Inferior parietal cortex (tissue), 1 donor: ENCODE results near the gene LZIC.
"Not testable (repeated sequence)": the region's sequence is repeated elsewhere in the genome, so short reads cannot be mapped to it uniquely, and the experiment has no call there.

Experiments used
- DNase-seq: peaks from one replicate; pipeline ENCODE4 v3.0.0-alpha.2; 2016; ENCODE audit errors: extremely low spot score

LZIC gene

DNA sequence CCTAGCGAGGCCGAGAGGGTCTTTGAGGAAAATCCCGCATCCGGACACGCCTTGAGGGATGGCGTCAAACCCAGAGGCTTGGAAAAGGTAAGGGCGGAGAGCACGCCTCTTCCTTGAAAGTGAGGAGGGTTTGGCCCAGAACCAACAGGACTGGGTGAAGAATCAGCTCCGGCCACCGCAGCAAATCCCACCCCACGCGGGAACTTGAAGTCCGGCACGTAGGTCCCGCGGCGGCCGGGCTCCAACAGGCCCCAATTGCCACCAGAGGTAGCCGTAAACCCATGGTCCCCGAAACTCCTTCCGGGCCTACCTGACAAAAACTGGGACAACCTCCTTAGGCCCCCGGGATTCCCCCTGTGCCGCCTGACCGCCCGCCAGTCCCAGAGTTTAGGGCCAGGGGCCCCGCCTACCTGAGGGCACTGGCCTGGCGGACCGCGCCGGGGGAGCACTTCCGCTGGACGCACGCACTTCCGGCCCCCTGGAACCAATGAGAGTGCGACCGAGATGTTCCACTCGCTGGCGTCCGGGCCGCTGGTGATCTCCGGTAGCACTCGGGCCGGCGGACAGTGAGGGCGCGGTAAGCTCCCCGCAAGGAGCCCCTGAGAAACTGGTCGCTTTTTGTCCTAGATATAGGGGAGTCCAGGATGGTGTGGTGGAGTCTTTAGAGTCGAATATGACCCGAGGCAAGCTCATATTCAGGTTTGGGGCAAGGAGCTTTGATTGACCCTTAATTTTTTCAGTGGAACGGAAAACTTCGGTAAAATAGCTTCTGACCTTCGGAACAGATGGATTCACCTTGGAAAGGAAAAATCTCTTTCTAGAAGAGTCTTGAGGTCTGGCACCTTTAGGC is at the start of gene LZIC, which contains the start of gene NMNAT1:
Gene LZIC (minus strand): TSS at position 453 of the 850 bp plus-strand sequence. CDS start 6,772 bp downstream, outside the sequence.
Gene NMNAT1 (plus strand): TSS at position 537 of the 850 bp plus-strand sequence. CDS start 28,599 bp downstream, outside the sequence.
- DNase-seq = peak; percentile 95

GRCh38 chr1:9992910-9993309 is 49.7 kb upstream of the LZIC start:
- DNase-seq = no peak

GRCh38 chr1:9990944-9991343 is 47.8 kb upstream of the LZIC start:
- no peak for DNase-seq

GRCh38 chr1:9989773-9990172 is 46.6 kb upstream of the LZIC start:
- no peak for DNase-seq

- DNase-seq = no peak
These were observed 41.8 kb upstream of the LZIC start for GRCh38 chr1:9985001-9985400.

- peak; percentile 35 for DNase-seq
These were observed 41.1 kb upstream of the LZIC start for GRCh38 chr1:9984253-9984652.

DNA sequence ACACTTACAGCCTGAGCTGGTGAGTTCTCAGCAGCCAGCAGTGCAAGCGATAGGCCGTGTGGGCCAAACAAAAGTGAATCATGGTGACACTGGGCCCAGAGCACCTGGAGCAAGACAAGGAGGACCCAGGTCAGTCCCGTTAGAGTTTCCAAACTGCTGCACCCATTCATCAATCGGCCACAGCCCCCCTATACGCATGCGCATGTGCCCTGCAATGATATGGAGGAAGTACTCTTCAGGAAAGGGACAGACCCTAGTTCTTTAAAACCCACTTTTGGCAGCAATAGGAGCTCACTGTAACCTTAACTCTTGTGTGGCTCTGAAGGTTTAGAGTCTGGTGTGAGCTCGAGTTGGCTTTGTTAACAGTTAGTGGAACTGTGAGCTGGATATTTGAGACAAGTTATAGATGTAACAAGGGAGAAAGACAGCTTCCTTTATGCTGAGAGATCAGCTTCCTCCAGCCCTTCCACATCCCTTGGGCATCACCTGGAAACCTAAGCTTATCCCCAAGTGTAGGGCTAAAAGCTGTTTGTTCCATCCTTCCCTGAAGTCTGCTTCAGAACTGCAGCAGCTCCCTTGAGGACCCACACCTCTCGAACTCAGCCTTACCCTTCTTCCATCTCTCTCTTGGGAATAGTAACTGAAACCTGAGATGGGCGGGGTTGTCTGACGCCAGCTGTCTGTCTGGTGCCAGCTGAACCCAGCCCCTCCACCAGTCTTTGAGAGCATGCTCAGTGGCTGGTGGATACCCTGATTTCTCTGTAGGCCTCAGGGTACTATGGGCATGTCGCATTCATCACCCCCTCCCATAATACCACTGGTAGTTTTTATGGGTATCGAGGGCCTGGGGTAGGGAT is 17.7 kb upstream of the LZIC start:
- DNase-seq = no peak

- no peak for DNase-seq
These were observed 16.8 kb upstream of the LZIC start for GRCh38 chr1:9960011-9960410.

DNA sequence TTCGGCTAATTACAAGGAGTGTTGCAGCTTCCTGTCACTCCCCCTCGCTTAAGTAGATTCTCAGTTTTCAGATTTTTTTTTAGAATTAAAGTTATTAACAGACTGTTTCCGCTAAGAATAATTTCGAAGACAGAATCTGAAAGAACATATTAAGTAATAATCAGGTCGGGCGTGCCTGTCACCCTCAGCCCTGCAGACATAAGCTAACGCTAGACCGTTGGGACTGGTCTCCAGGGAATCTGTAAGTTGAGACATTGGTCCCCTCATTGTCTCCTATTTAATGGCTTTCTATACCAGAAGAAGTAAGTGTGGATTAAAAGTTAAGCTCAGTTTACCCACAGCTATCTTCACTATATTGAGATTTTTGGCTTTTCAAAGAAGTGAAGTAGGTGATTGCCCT is 14.5 kb upstream of the LZIC start:
- DNase-seq = no peak

DNA sequence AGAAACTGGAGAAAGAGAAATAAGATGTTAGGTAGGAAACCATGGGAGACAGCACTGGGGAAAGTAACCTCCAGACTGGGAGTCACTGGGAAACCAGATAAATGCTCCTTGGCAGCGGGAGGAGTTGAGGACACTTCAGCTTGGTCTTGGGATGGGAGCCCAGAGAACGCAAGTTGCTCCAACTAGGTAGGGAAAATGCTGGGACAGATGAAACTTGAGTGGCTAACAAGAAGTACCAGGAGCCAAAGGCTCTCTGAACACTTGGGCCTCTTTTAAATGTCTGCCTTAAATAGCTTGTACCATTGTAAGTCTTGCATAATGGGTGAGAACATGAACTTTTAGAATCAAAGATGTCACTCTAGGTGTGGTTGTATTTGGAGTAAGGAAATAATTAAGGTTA is 3.1 kb upstream of the LZIC start:
- no peak for DNase-seq

DNA sequence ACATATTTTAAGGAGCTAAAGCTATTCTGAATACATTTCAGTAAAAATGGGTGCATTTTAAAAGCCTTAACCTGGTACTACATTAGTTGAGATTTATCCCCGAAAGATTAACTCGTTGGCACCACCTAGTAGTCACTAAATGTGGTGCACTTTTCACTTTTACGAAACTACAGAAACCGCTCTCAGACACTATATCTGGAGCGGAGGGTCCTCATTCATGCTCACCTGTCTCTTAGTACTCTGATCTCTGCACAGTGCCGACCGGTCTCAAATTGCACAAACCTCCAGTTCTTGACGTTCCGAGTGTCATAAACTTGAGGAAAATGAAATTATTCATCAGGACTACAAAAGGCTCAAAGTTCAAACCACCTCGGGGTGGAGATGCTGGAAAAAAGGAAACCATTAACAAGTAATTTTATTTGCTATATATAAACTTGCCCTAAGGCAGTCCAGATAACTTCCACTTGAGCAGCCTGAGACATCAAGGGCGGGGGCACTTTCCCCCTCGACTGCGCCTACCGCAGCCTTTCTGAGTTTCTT is 722 bp downstream of the LZIC start:
- DNase-seq = peak; percentile 57

DNA sequence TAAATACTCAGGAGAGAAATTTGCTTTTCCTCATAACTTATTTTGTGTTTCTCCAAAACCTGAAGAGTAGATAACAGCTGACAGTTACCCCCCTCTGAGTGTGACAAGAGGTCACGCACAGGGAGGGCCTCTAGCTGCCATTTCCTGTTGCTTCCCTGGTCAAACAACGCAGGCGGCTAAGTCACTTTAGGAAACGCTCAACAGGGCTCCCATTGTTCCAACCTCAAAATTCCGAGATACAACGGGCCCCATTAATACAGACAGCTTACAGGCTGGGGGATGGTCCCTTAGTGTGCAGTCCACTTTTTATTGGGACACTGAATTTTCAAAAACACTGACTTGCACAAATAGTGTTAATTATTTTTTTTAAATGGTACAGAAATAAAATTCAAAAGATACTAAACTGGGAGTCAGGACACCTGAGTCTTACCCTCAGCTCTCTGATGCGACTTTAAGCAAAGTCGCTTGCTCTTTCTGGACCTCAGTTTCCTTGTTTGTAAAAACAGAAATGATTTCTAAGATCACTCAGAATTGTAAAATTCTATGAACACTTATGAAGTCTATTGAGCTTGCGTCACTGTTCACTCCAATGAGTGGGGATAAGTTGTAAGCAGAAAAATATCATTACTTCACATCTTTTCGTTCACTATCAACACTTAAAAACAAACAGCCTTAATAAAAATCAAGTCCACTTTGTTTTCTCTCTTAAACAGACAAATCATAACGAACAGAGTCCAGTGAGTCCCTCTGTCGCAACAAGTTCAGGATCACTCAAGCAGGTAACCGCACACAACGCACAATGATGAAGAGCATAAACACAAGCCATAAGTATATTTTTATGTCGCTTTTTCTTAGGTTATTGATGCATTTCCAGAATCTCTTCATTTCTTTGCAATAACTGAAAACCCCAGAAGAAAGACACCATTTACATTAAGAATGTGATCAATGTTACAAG is 13.5 kb downstream of the LZIC start:
- DNase-seq = peak; percentile 74

DNA sequence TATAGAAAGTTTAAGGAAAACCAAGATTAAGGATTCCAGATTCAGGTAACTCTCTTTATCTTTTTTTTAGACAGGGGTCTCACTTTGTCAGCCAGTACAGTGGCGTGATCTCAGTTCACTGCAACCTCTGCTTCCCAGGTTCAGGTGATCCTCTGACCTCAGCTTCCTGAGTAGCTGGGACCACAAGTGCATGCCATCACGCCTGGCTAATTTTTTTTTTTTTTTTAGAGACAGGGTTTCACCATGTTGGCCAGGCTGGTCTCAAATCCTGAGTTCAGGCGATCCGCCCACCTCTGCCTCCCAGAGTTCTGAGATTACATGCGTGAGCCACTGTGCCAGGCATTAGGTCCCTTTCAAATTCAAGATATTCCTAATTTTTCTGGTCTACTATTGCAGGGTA is 15.9 kb downstream of the LZIC start:
- no peak for DNase-seq

GRCh38 chr1:9922342-9922741 is 20.8 kb downstream of the LZIC start:
- no peak for DNase-seq

- no peak for DNase-seq
These were observed 22.6 kb downstream of the LZIC start for GRCh38 chr1:9920606-9921005.

GRCh38 chr1:9917901-9918300 is 25.3 kb downstream of the LZIC start:
- DNase-seq = no peak

GRCh38 chr1:9917495-9917894 is 25.7 kb downstream of the LZIC start:
- not testable (repeated sequence) for DNase-seq

DNA sequence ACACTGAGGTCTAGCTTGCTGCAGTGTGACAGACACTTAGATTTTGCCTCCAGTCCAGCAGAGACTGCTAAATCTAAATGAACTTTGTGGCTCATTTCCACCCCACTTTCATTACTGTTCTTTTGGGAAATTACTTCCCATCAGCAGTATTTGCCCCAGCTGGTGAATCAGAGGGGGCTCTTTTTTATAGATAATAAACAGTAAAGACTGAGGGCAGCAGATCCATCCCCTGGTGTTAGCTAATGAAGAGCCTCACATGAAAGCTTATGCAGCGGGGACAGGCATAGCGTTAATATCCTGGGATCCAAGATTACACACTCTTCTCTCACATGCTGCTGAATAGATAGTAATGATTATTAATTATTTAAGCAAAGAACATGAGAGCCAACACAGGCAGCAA is 26.7 kb downstream of the LZIC start:
- no peak for DNase-seq

- DNase-seq = no peak
These were observed 28.6 kb downstream of the LZIC start for GRCh38 chr1:9914610-9914937.

DNA sequence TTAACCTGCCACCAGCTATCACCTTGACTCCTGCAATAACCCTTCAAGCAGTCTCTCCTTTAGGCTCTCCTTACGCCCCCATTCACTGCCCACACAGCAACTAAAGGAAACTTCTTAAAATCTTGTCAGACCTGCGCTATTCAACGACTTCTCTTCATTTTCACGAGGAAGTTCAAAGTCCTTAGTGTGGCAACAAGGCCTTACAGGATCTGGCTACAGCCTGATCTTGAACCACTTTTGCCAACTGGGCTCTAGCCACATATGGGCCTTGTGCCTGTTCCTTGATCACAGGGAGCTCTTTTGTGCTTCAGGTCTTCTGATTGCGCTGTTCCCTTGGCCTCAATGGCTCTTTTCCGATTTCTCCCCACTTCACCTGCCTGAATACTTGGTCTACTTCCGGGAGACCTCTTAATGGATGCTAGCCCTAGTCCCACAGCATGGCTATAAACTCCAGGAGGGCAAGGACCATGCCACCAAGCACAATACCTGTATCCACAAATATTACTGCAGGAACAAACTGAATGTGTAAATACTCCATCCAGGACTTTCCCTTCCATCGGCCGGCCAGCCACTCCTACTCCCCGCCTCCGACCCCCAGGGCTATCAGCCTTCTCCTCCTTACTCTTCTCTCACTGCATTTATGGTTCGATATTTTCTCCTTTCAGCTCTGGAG is 30.8 kb downstream of the LZIC start:
- DNase-seq = no peak
